Measurements from ENCODE around the gene EIF4E1B.

Gene EIF4E1B

GRCh38 chr5:176694146-176694545, 63.7 kb downstream of the EIF4E1B start:
- ATAC-seq = no peak
- TF ChIP-seq TSHZ2 (CRISPR knock-in tag; IDR thresholded peaks at IDR 0.05) (no peak), TOX (CRISPR knock-in tag; IDR thresholded peaks at IDR 0.05; ENCODE audit: borderline replicate concordance) (no peak), GLIS3 (CRISPR knock-in tag; IDR thresholded peaks at IDR 0.05) (no peak), CSDC2 (CRISPR knock-in tag; IDR thresholded peaks at IDR 0.05) (no peak), ZNF70 (CRISPR knock-in tag; IDR thresholded peaks at IDR 0.05) (no peak), BACH2 (CRISPR knock-in tag; IDR thresholded peaks at IDR 0.05; ENCODE audit: borderline replicate concordance) (no peak), ZNF8 (CRISPR knock-in tag; IDR thresholded peaks at IDR 0.05) (no peak), CSRNP3 (CRISPR knock-in tag; IDR thresholded peaks at IDR 0.05) (no peak), ESRRG (CRISPR knock-in tag; IDR thresholded peaks at IDR 0.05) (no peak), ZFP3 (CRISPR knock-in tag; IDR thresholded peaks at IDR 0.05) (no peak), ZNF565 (CRISPR knock-in tag; conservative IDR thresholded peaks at IDR 0.05; ENCODE audit: low read depth) (no peak), OSR1 (CRISPR knock-in tag; IDR thresholded peaks at IDR 0.05) (no peak), ISL1 (CRISPR knock-in tag; IDR thresholded peaks at IDR 0.05) (no peak), SNAI2 (CRISPR knock-in tag; IDR thresholded peaks at IDR 0.05) (no peak), PPARA (CRISPR knock-in tag; IDR thresholded peaks at IDR 0.05; ENCODE audit: borderline replicate concordance) (no peak)
- TF ChIP-seq, protein P1, sequence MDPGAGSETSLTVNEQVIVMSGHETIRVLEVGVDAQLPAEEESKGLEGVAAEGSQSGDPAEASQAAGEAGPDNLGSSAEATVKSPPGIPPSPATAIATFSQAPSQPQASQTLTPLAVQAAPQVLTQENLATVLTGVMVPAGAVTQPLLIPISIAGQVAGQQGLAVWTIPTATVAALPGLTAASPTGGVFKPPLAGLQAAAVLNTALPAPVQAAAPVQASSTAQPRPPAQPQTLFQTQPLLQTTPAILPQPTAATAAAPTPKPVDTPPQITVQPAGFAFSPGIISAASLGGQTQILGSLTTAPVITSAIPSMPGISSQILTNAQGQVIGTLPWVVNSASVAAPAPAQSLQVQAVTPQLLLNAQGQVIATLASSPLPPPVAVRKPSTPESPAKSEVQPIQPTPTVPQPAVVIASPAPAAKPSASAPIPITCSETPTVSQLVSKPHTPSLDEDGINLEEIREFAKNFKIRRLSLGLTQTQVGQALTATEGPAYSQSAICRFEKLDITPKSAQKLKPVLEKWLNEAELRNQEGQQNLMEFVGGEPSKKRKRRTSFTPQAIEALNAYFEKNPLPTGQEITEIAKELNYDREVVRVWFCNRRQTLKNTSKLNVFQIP (CRISPR knock-in tag; IDR thresholded peaks at IDR 0.05; ENCODE audit: borderline replicate concordance, low read depth) = no peak
- TF ChIP-seq, protein P2, sequence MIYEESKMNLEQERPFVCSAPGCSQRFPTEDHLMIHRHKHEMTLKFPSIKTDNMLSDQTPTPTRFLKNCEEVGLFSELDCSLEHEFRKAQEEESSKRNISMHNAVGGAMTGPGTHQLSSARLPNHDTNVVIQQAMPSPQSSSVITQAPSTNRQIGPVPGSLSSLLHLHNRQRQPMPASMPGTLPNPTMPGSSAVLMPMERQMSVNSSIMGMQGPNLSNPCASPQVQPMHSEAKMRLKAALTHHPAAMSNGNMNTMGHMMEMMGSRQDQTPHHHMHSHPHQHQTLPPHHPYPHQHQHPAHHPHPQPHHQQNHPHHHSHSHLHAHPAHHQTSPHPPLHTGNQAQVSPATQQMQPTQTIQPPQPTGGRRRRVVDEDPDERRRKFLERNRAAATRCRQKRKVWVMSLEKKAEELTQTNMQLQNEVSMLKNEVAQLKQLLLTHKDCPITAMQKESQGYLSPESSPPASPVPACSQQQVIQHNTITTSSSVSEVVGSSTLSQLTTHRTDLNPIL (CRISPR knock-in tag; IDR thresholded peaks at IDR 0.05; ENCODE audit: low read depth) = no peak

DNA sequence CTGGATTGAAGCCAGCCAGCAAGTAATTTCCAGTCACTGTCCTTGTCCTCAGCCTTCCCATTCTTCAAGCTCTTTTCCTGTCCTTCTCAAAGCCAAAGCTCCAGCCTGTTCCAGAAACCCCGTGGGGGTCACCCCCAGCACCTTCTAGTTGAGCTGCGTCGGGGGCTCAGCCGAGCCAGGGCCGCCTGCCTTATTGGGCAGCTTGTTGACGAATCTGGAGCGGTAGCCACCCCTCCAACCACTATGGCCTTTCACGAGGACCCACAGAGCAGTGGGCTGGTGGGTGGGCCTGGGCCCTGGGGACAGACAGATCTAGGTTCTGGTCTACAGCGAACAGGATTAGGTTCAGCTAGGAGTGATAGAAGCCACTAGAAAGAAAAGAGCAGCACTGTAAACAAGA, 64.2 kb downstream of the EIF4E1B start:
- no peak for ATAC-seq
- TF ChIP-seq ARNTL (CRISPR knock-in tag; IDR thresholded peaks at IDR 0.05; ENCODE audit: borderline replicate concordance, low read depth) = no peak
- TF ChIP-seq ZC3H10 (CRISPR knock-in tag; IDR thresholded peaks at IDR 0.05) = no peak

DNA sequence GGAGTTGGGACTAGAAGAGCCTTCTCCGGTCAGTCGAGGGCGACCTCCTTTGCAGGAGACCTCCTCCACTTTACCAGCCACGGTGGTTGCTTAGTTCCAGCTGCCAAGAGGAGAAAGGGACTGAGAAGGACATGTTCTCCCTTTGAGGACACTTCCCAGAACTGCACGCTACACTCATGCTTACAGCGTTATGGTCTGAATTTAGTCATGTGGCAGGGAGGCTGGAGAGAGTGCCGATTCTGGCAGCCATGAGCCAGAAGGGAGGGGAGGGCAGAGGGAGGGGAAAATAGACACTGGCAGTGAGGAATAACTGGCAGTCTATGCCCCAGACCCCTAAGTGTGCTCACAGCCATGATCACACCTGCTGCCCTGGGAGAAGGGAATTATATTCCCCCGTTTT, 64.6 kb downstream of the EIF4E1B start:
- ATAC-seq = no peak; the same call in 2 of the 3 replicates
- no peak for TF ChIP-seq RARB (CRISPR knock-in tag; IDR thresholded peaks at IDR 0.05)
- TF ChIP-seq ZFP30 (CRISPR knock-in tag; IDR thresholded peaks at IDR 0.05) = no peak
- no peak for TF ChIP-seq ZNF70 (CRISPR knock-in tag; IDR thresholded peaks at IDR 0.05)
- TF ChIP-seq TCF4 (CRISPR knock-in tag; IDR thresholded peaks at IDR 0.05; ENCODE audit: borderline replicate concordance) = no peak
- TF ChIP-seq GLIS3 (CRISPR knock-in tag; IDR thresholded peaks at IDR 0.05) = no peak
- no peak for TF ChIP-seq ZNF8 (CRISPR knock-in tag; IDR thresholded peaks at IDR 0.05)
- TF ChIP-seq ARNTL (CRISPR knock-in tag; IDR thresholded peaks at IDR 0.05; ENCODE audit: borderline replicate concordance, low read depth) = no peak
- no peak for TF ChIP-seq TOX (CRISPR knock-in tag; IDR thresholded peaks at IDR 0.05; ENCODE audit: borderline replicate concordance)
- TF ChIP-seq ZNF565 (CRISPR knock-in tag; conservative IDR thresholded peaks at IDR 0.05; ENCODE audit: low read depth) = no peak
- TF ChIP-seq, protein P3, sequence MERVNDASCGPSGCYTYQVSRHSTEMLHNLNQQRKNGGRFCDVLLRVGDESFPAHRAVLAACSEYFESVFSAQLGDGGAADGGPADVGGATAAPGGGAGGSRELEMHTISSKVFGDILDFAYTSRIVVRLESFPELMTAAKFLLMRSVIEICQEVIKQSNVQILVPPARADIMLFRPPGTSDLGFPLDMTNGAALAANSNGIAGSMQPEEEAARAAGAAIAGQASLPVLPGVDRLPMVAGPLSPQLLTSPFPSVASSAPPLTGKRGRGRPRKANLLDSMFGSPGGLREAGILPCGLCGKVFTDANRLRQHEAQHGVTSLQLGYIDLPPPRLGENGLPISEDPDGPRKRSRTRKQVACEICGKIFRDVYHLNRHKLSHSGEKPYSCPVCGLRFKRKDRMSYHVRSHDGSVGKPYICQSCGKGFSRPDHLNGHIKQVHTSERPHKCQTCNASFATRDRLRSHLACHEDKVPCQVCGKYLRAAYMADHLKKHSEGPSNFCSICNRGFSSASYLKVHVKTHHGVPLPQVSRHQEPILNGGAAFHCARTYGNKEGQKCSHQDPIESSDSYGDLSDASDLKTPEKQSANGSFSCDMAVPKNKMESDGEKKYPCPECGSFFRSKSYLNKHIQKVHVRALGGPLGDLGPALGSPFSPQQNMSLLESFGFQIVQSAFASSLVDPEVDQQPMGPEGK (CRISPR knock-in tag; IDR thresholded peaks at IDR 0.05; ENCODE audit: borderline replicate concordance) = no peak
- TF ChIP-seq ZC3H10 (CRISPR knock-in tag; IDR thresholded peaks at IDR 0.05) = no peak
- no peak for TF ChIP-seq OSR1 (CRISPR knock-in tag; IDR thresholded peaks at IDR 0.05)
- TF ChIP-seq TSHZ2 (CRISPR knock-in tag; IDR thresholded peaks at IDR 0.05) = no peak
- TF ChIP-seq PPARA (CRISPR knock-in tag; IDR thresholded peaks at IDR 0.05; ENCODE audit: borderline replicate concordance) = no peak
- TF ChIP-seq ISL1 (CRISPR knock-in tag; IDR thresholded peaks at IDR 0.05) = no peak
- TF ChIP-seq, protein P1 (CRISPR knock-in tag; IDR thresholded peaks at IDR 0.05; ENCODE audit: borderline replicate concordance, low read depth) = no peak
